Measurements from ENCODE around the gene STARD9. TPM values are rescaled to one million over a fixed set of nuclear protein-coding genes. Genes with fewer than 3 reads are reported as not detected.

The STARD9 gene
- total RNA-seq, 1 donor: 9.1 TPM

DNA sequence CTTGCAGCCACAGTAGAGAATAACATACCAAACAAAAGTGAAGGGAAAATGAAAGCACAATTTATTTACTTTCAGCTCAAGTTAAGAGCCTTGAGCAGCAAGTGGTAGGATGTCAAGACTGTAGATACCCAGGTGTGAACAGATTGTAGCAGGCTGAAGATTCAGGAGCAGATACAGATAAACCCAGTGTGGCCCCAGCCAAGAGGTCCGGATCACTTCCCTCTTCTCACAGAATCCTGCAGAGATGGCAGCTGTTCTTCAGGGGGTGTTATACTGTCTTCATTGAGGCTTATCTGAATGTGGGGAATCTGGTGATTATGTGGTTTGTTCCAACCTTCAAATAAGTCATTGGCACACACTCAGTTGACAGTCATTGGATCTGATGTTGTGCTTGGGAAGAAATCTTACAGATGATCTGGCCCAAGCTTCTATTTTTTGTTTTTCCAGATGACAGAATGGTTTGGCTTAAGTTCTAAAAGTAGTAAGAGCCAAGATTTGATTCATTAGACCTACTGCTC, 2.2 kb downstream of the STARD9 start:
- TF ChIP-seq, protein P1, sequence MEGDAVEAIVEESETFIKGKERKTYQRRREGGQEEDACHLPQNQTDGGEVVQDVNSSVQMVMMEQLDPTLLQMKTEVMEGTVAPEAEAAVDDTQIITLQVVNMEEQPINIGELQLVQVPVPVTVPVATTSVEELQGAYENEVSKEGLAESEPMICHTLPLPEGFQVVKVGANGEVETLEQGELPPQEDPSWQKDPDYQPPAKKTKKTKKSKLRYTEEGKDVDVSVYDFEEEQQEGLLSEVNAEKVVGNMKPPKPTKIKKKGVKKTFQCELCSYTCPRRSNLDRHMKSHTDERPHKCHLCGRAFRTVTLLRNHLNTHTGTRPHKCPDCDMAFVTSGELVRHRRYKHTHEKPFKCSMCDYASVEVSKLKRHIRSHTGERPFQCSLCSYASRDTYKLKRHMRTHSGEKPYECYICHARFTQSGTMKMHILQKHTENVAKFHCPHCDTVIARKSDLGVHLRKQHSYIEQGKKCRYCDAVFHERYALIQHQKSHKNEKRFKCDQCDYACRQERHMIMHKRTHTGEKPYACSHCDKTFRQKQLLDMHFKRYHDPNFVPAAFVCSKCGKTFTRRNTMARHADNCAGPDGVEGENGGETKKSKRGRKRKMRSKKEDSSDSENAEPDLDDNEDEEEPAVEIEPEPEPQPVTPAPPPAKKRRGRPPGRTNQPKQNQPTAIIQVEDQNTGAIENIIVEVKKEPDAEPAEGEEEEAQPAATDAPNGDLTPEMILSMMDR (IDR thresholded peaks at IDR 0.05; ENCODE audit: insufficient read depth, low read depth, low read length): no peak
- DNase-seq (ENCODE audit: low read depth): peak; percentile 28
- no peak overlapping the region for H3K4me3 ChIP-seq (ENCODE audit: low read depth, low read length)

DNA sequence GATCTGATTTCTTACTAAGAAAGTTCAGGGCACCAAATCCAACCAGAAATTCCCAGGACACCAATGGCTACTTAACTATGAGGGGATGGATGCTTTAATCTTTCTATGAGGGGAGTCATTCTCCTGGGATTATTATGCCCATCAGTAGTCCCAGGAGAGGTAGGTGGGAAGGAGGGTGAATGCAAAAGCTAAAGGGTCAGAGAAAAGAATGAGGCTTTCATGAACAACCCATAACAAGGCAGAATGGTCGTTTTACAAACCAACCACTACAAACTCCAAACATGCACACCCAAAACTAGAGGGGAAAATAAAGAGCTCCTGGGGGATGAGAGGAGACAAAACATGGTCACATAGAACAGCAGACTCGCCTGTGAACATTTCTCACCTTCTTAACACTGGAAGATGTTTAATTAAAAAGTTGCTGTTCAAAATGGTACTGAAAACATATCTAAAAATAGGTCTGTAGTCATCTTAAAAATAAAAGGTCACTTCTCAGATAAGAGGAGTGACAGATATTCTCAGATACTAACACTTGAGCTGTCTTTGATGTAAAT, 3.7 kb downstream of the STARD9 start:
- H3K4me3 ChIP-seq (ENCODE audit: low read depth, low read length): no peak overlapping the region
- TF ChIP-seq, protein P1 (IDR thresholded peaks at IDR 0.05; ENCODE audit: insufficient read depth, low read depth, low read length): no peak
- no peak for DNase-seq (ENCODE audit: low read depth)

GRCh38 chr15:42581272-42581730, 5.9 kb downstream of the STARD9 start:
- TF ChIP-seq, protein P1 (IDR thresholded peaks at IDR 0.05; ENCODE audit: insufficient read depth, low read depth, low read length): no peak
- peak; percentile 75 for DNase-seq (ENCODE audit: low read depth)
- peak overlapping the region; percentile 56 for H3K4me3 ChIP-seq (ENCODE audit: low read depth, low read length)

DNA sequence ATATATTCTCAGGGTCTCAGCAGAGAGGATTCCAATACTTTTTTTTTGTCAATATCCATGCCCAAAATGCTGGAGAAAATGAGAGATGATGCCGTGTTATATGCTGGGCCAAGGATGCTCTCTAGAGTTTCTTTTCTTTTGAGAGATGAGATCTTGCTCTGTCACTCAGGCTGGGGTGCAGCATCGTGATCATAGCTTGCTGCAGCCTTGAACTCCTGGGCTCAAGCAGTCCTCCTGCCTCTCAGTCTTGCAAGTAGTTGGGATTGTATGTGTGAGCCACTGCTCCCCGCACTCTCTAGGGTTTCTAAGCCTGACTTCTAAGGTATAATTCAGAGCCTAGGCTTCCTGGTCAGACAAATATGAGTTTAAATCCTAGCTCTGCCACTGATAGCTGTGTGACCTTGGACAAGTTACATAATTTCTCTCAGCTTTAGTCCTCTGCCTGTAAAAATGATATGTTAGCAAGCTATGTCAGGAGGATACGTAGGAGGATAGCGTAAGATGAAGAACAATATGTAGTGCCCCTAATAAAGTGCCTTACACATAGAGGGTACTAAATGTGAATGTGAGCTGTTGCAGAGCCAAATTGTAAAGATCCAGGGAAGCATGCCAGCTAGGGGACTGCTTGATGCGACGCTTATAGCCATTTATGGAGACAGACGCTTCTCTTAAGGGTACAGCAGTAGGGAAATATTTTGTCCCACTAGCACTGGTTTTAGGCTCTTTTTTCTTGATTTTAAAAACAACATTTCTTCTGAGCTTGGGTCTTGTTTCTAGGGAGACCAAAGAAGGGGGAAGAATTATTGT, 7.4 kb downstream of the STARD9 start:
- DNase-seq (ENCODE audit: low read depth): no peak
- H3K4me3 ChIP-seq (ENCODE audit: low read depth, low read length): no peak overlapping the region
- TF ChIP-seq, protein P1 (IDR thresholded peaks at IDR 0.05; ENCODE audit: insufficient read depth, low read depth, low read length): no peak

DNA sequence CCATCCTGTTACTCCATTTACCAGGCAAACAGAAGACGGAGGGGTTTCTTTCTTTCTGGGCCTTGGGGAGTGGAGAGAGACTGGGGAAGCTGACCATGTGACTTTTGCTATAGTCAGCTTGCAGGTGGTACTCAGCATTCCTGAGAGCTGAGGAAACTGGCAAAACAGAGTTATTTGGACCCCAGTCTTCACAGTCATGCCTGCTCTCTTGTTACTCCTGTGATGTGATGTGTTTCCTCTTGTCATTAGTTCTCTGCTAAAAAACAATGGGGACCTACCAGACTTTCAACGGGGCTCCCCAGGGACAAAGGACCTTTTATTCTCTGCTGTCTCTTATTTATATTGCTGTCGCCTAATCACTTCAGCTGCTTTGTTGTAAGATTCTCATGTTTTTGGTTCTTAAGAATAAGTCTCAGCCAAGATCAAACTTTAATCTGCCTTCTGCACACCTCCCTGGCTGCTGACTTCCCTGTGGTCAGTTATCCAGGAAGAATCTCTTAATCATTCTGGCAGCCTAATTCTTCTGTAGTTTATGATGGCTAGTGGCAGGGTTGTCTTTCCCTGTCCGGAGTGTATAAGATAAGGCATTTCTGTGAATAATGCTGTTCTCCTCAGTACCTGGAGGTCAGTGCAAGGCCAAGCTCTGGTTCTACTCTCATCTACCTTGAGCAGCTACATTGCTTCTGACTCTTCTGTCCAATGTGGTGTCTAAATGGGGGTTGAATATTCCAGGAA, 8.8 kb downstream of the STARD9 start:
- H3K4me3 ChIP-seq (ENCODE audit: low read depth, low read length): no peak overlapping the region
- DNase-seq (ENCODE audit: low read depth): no peak
- TF ChIP-seq, protein P1 (IDR thresholded peaks at IDR 0.05; ENCODE audit: insufficient read depth, low read depth, low read length): no peak

- H3K4me3 ChIP-seq (ENCODE audit: low read depth, low read length): no peak overlapping the region
- DNase-seq (ENCODE audit: low read depth): no peak
- TF ChIP-seq, protein P1 (IDR thresholded peaks at IDR 0.05; ENCODE audit: insufficient read depth, low read depth, low read length): no peak
Observed at GRCh38 chr15:42590619-42591237, 15.3 kb downstream of the STARD9 start.
